ENCODE results near the gene CDH4. TPM values are rescaled to one million over a fixed set of nuclear protein-coding genes. Genes with fewer than 3 reads are reported as not detected.

Gene CDH4
- total RNA-seq, 4 donors from 2014 or later, result not detected

DNA sequence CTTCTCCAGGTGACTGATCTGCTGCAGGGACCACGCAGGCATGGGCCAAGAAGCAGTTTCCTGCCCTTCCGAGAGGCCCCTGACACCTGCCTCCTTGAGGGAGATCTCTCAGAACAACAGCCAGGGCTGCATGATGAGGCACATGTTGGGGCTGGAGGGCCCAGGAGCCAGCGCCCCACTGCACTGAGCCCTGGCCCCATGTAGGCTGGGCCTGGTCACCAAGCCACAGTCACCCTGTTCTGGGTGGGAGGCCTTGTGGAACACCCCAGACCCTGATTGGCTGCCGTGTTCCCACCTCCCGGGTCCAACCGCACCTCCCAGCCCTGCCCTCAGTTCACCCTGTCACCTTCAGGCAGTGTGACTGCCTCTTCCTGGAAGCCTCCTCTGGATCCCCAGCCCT lies 639.4 kb downstream of the CDH4 start:
- Histone ChIP-seq H3K4me1 (no peaks in the 10 kb centered on the region), H3K4me3 (no peak overlapping the region), H3K36me3 (no peaks in the 10 kb centered on the region), H3K27ac (no peak overlapping the region), H3K27me3 (peaks cover 13% of the 10 kb centered on the region), H3K9me3 (no peaks in the 10 kb centered on the region)
- WGBS, 2 donors (ENCODE audit: low coverage in 1 of 2), result 69% methylated on average over 5 of the region's 6 CpGs; no CpG with 5 or more reads in 1 of the 2 donors
- DNase-seq, result no peak
- no peak for TF ChIP-seq EP300 (IDR thresholded peaks at IDR 0.05; ENCODE audit: low read depth)
- no peak for TF ChIP-seq POLR2AphosphoS5 (IDR thresholded peaks at IDR 0.05)
- TF ChIP-seq POLR2A (IDR thresholded peaks at IDR 0.05), result no peak
- no peak for TF ChIP-seq CTCF (IDR thresholded peaks at IDR 0.05)
- in situ Hi-C loops (cut with MboI; ENCODE audit: low pct_ligation_motif_present in 1 of 4, low pct_unique_long_range_greater_than_20kb in 1 of 4, low sequenced_read_pairs in 3 of 4) (no loop called here), intact Hi-C loops (cut with DNase I; ENCODE audit: low total_unique reads) (no loop called here)

GRCh38 chr20:61891916-61892649 lies 640.0 kb downstream of the CDH4 start:
- no peaks in the 10 kb centered on the region for H3K9me3 ChIP-seq
- no peak for DNase-seq
- WGBS, 2 donors (ENCODE audit: low coverage in 1 of 2), result 20 to 70% methylated on average over 1 to 6 of the region's 6 CpGs
- H3K27me3 ChIP-seq, result peaks cover 16% of the 10 kb centered on the region
- H3K4me1 ChIP-seq, result no peaks in the 10 kb centered on the region
- H3K36me3 ChIP-seq, result no peaks in the 10 kb centered on the region
- H3K27ac ChIP-seq, result no peak overlapping the region
- intact Hi-C loops (cut with DNase I; ENCODE audit: low total_unique reads), result no loop called here
- in situ Hi-C loops (cut with MboI; ENCODE audit: low pct_ligation_motif_present in 1 of 4, low pct_unique_long_range_greater_than_20kb in 1 of 4, low sequenced_read_pairs in 3 of 4), result no loop called here
- TF ChIP-seq POLR2AphosphoS5 (IDR thresholded peaks at IDR 0.05), result no peak
- no peak for TF ChIP-seq CTCF (IDR thresholded peaks at IDR 0.05)
- no peak for TF ChIP-seq POLR2A (IDR thresholded peaks at IDR 0.05)
- no peak overlapping the region for H3K4me3 ChIP-seq

GRCh38 chr20:61895016-61895415 lies 643.0 kb downstream of the CDH4 start:
- Histone ChIP-seq H3K4me3 (no peak overlapping the region), H3K27me3 (peaks cover 18% of the 10 kb centered on the region), H3K36me3 (no peaks in the 10 kb centered on the region), H3K27ac (no peak overlapping the region), H3K4me1 (no peaks in the 10 kb centered on the region), H3K9me3 (no peaks in the 10 kb centered on the region)
- 86% methylated on average over 22 of the region's 22 CpGs; no CpG with 5 or more reads in 1 of the 2 donors for WGBS, 2 donors (ENCODE audit: low coverage in 1 of 2)
- no peak for TF ChIP-seq CTCF (IDR thresholded peaks at IDR 0.05)
- TF ChIP-seq POLR2A (IDR thresholded peaks at IDR 0.05), result no peak
- no peak for TF ChIP-seq EP300 (IDR thresholded peaks at IDR 0.05; ENCODE audit: low read depth)
- TF ChIP-seq POLR2AphosphoS5 (IDR thresholded peaks at IDR 0.05), result no peak
- in situ Hi-C loops (cut with MboI; ENCODE audit: low pct_ligation_motif_present in 1 of 4, low pct_unique_long_range_greater_than_20kb in 1 of 4, low sequenced_read_pairs in 3 of 4) (no loop called here), intact Hi-C loops (cut with DNase I; ENCODE audit: low total_unique reads) (no loop called here)
- DNase-seq, result no peak

DNA sequence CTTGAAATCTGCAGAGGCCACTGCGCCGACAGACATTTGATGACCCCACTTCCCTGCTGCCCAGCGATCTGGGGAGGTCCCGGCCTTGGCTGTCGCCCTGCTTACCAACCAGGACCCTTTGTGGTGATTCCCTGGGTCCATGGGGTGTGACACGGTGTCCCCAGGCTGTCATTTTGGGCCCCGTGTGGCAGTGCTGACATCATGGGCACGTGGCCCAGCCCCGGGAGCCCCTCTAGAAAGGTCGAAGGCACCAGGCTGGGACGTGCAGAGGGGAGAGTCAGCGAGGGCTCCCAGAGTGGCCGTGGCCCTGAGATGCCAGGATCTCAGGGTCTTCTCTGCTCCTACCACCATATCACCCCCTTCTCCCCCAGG lies 643.6 kb downstream of the CDH4 start:
- H3K27ac ChIP-seq, result no peak overlapping the region
- peaks cover 24% of the 10 kb centered on the region for H3K27me3 ChIP-seq
- H3K36me3 ChIP-seq, result no peaks in the 10 kb centered on the region
- in situ Hi-C loops (cut with MboI; ENCODE audit: low pct_ligation_motif_present in 1 of 4, low pct_unique_long_range_greater_than_20kb in 1 of 4, low sequenced_read_pairs in 3 of 4), result no loop called here
- no peak for TF ChIP-seq EP300 (IDR thresholded peaks at IDR 0.05; ENCODE audit: low read depth)
- TF ChIP-seq POLR2A (IDR thresholded peaks at IDR 0.05), result no peak
- no peak for TF ChIP-seq POLR2AphosphoS5 (IDR thresholded peaks at IDR 0.05)
- TF ChIP-seq CTCF (IDR thresholded peaks at IDR 0.05), result no peak
- intact Hi-C loops (cut with DNase I; ENCODE audit: low total_unique reads), result no loop called here
- no peak for DNase-seq
- H3K4me3 ChIP-seq, result no peak overlapping the region
- no peaks in the 10 kb centered on the region for H3K4me1 ChIP-seq
- WGBS, 2 donors (ENCODE audit: low coverage in 1 of 2), result 74% methylated on average over 11 of the region's 13 CpGs; no CpG with 5 or more reads in 1 of the 2 donors
- H3K9me3 ChIP-seq, result no peaks in the 10 kb centered on the region
